ENCODE measurements around the gene ABLIM1. TPM values are rescaled to one million over a fixed set of nuclear protein-coding genes. Genes with fewer than 3 reads are reported as not detected.

The ABLIM1 gene
- total and polyA plus RNA-seq, 2 of the 13 experiments (the other 11 are each of a cell fraction or from before 2014, with no cell fraction given): 59.4 to 92.7 TPM

- Histone ChIP-seq H3K9ac (ENCODE audit: insufficient read depth, low read depth, low read length) (no peak overlapping the region), H3K27ac (ENCODE audit: extremely low read length, insufficient read depth, low read length) (no peak overlapping the region), H3K4me3 (replicated peaks in 1 of 3; ENCODE audit: insufficient read depth in 1 of 3, low read depth in 2 of 3, low read length in 3 of 3) (no peak overlapping the region), H3K4me1 (ENCODE audit: insufficient read depth, low read length) (peaks cover 62% of the 10 kb centered on the region), H3K9me3 (ENCODE audit: low read length) (no peaks in the 10 kb centered on the region), H3K79me2 (ENCODE audit: insufficient read depth, low read length) (peaks cover 95% of the 10 kb centered on the region), H2AFZ (ENCODE audit: low read length) (no peak overlapping the region), H4K20me1 (ENCODE audit: insufficient read depth, low read length) (peaks cover 6% of the 10 kb centered on the region; the same call in 1 of the 2 replicates), H3K27me3 (ENCODE audit: control insufficient read depth in 1 of 2, insufficient read depth in 2 of 2, low read length in 2 of 2) (no peaks in the 10 kb centered on the region), H3K4me2 (ENCODE audit: low read depth, low read length) (no peak overlapping the region), H3K36me3 (replicated peaks in 1 of 2; ENCODE audit: control insufficient read depth in 1 of 2, insufficient read depth in 2 of 2, low read length in 2 of 2) (peaks cover 0 to 8% of the 10 kb centered on the region in 2 experiments; a peak in 2 of 5 replicates)
- WGBS (ENCODE audit: low lambda C conversion rate): 82% methylated on average over 3 of the region's 3 CpGs
- POLR2A ChIA-PET: no interaction called here
- in situ Hi-C loops (cut with HindIII; ENCODE audit: extremely low pct_ligation_motif_present, low pct_unique_long_range_greater_than_20kb): no loop called here
- DNase-seq (ENCODE audit: low spot score) (no peak), ATAC-seq (no peak), FAIRE-seq (no peak)
- intact Hi-C loops (cut with micrococcal nuclease; ENCODE audit: unreplicated experiment): loop anchor here (5.0 kb wide), 1 partner anchor 35 kb away; no protein-coding TSS in a partner anchor
- BruUV-seq (replicated peaks): no TSS peak
- CTCF ChIA-PET (ENCODE audit: low intra/inter-chr PET ratio, low total read pairs): no interaction called here
- TF ChIP-seq ZGPAT (CRISPR knock-in tag; IDR thresholded peaks at IDR 0.05): no peak
- TF ChIP-seq TRAFD1 (CRISPR knock-in tag; IDR thresholded peaks at IDR 0.05; ENCODE audit: borderline replicate concordance): no peak
- TF ChIP-seq HBP1 (CRISPR knock-in tag; IDR thresholded peaks at IDR 0.05; ENCODE audit: low read depth): no peak
- TF ChIP-seq MIXL1 (CRISPR knock-in tag; IDR thresholded peaks at IDR 0.05): no peak
- TF ChIP-seq JDP2 (CRISPR knock-in tag; IDR thresholded peaks at IDR 0.05; ENCODE audit: borderline replicate concordance): no peak
- no peak for TF ChIP-seq SIN3B (IDR thresholded peaks at IDR 0.05; ENCODE audit: low read length)
- TF ChIP-seq LRRFIP1 (CRISPR knock-in tag; conservative IDR thresholded peaks at IDR 0.05): no peak
- TF ChIP-seq ZBTB10 (CRISPR knock-in tag; IDR thresholded peaks at IDR 0.05; ENCODE audit: borderline replicate concordance): no peak
- no peak for TF ChIP-seq ZKSCAN8 (CRISPR knock-in tag; IDR thresholded peaks at IDR 0.05; ENCODE audit: borderline replicate concordance)
- no peak for TF ChIP-seq ZNF788 (CRISPR knock-in tag; IDR thresholded peaks at IDR 0.05; ENCODE audit: borderline replicate concordance)
- TF ChIP-seq SNRNP70 (IDR thresholded peaks at IDR 0.05; ENCODE audit: low read depth, low read length): no peak
- TF ChIP-seq NR1H2 (CRISPR knock-in tag; IDR thresholded peaks at IDR 0.05; ENCODE audit: borderline replicate concordance, low read depth): no peak
- no peak for TF ChIP-seq ZNF775 (CRISPR knock-in tag; IDR thresholded peaks at IDR 0.05; ENCODE audit: borderline replicate concordance)
- TF ChIP-seq TBL1XR1 (IDR thresholded peaks at IDR 0.05; ENCODE audit: borderline replicate concordance, low read length, partially characterized antibody): no peak
- no peak for TF ChIP-seq ZNF549 (CRISPR knock-in tag; IDR thresholded peaks at IDR 0.05)
Measured at GRCh38 chr10:114506871-114507385, 151.1 kb downstream of the ABLIM1 start.

Data from HepG2 (cell line).